Astrocyte (in vitro differentiated cells and primary cell): ENCODE measurements around the gene PARD6A. TPM values are rescaled to one million over a fixed set of nuclear protein-coding genes. Genes with fewer than 3 reads are reported as not detected.

Source experiments
- DNase-seq: peaks from one replicate; pipeline ENCODE4 v3.0.0-alpha.2; 2010; ENCODE audit warnings: low read depth
- FAIRE-seq: peaks from 2 replicates; lab custom pipeline; 2011; peaks lifted over from hg19 to GRCh38; lab: Jason Lieb, UNC
- H2AFZ ChIP-seq: 2 replicates; pipeline ENCODE4 v1.6.0; 2012; ENCODE audit warnings: low read depth, low read length, inconsistent platforms
- H3K27ac ChIP-seq: 2 replicates; pipeline ENCODE4 v1.5.1; 2011; ENCODE audit warnings: low read depth, low read length, inconsistent platforms
- H3K27me3 ChIP-seq: 2 replicates; pipeline ENCODE4 v1.6.0; 2011; ENCODE audit warnings: low read length, inconsistent platforms; ENCODE audit not compliant: insufficient read depth
- H3K36me3 ChIP-seq: 2 replicates; pipeline ENCODE4 v1.5.1; 2011; ENCODE audit warnings: low read length, inconsistent platforms; ENCODE audit not compliant: insufficient read depth
- H3K4me1 ChIP-seq: 2 replicates; pipeline ENCODE4 v1.5.1; 2011; ENCODE audit warnings: low read length, inconsistent platforms; ENCODE audit not compliant: insufficient read depth
- H3K4me2 ChIP-seq: 2 replicates; pipeline ENCODE4 v1.6.0; 2012; ENCODE audit warnings: low read length, inconsistent platforms
- H3K4me3 ChIP-seq: 2 replicates; pipeline ENCODE4 v1.5.1; 2011; ENCODE audit warnings: low read depth, mild to moderate bottlenecking, low read length, inconsistent platforms; ENCODE audit not compliant: insufficient read depth
- H3K79me2 ChIP-seq: 2 replicates; pipeline ENCODE4 v1.6.0; 2012; ENCODE audit warnings: mild to moderate bottlenecking, low read length, inconsistent platforms; ENCODE audit not compliant: insufficient read depth
- H3K9ac ChIP-seq: 2 replicates; pipeline ENCODE4 v1.6.0; 2012; ENCODE audit warnings: mild to moderate bottlenecking, low read length, inconsistent platforms
- H3K9me3 ChIP-seq: 2 replicates; pipeline ENCODE4 v1.5.1; 2012; ENCODE audit warnings: low read depth, mild to moderate bottlenecking, low read length, inconsistent platforms; ENCODE audit not compliant: insufficient read depth
- H4K20me1 ChIP-seq: 2 replicates; pipeline ENCODE4 v1.6.0; 2012; ENCODE audit warnings: low read length, inconsistent platforms; ENCODE audit not compliant: insufficient read depth
- H3K27ac Mint-ChIP-seq: one replicate; pipeline ENCODE4 v1.8.0; 2021; ENCODE audit warnings: mild to moderate bottlenecking, mixed read lengths; ENCODE audit not compliant: unreplicated experiment
- H3K27me3 Mint-ChIP-seq: one replicate; pipeline ENCODE4 v1.8.0; 2021; ENCODE audit warnings: low read depth, mixed read lengths; ENCODE audit not compliant: unreplicated experiment
- H3K36me3 Mint-ChIP-seq: one replicate; pipeline ENCODE4 v1.8.0; 2021; ENCODE audit warnings: low read depth, mixed read lengths; ENCODE audit not compliant: unreplicated experiment
- H3K4me1 Mint-ChIP-seq: one replicate; pipeline ENCODE4 v1.8.0; 2021; ENCODE audit warnings: low read depth, mixed read lengths; ENCODE audit not compliant: unreplicated experiment
- H3K4me3 Mint-ChIP-seq: one replicate; pipeline ENCODE4 v1.8.0; 2021; ENCODE audit warnings: mild to moderate bottlenecking, moderate library complexity, mixed read lengths; ENCODE audit not compliant: unreplicated experiment
- H3K9me3 Mint-ChIP-seq: one replicate; pipeline ENCODE4 v1.8.0; 2021; ENCODE audit warnings: mild to moderate bottlenecking, mixed read lengths; ENCODE audit not compliant: unreplicated experiment
- CTCF ChIP-seq: IDR thresholded peaks from 2 replicates; pipeline ENCODE4 v1.5.1; 2011; ENCODE audit warnings: low read depth, mild to moderate bottlenecking, inconsistent platforms, low read length, moderate library complexity; ENCODE audit not compliant: insufficient read depth
- EZH2 ChIP-seq: IDR thresholded peaks from 2 replicates; pipeline ENCODE4 v1.6.1; 2012; ENCODE audit warnings: mild to moderate bottlenecking, low read length, inconsistent platforms; ENCODE audit not compliant: insufficient read depth
- total RNA-seq: library from RNA; stranded (reverse); gene quantifications from 2 replicates; pipeline ENCODE4 v1.2.1, GENCODE V29; 2021

The PARD6A gene
- total RNA-seq, 1 donor from 2014 or later = 1.4 TPM

- Mint-ChIP-seq H3K4me1 (peaks cover 3% of the 10 kb centered on the region), H3K27ac (no peak overlapping the region), H3K9me3 (no peaks in the 10 kb centered on the region), H3K36me3 (peaks cover 4% of the 10 kb centered on the region), H3K4me3 (no peak overlapping the region), H3K27me3 (peaks cover 24% of the 10 kb centered on the region)
- no peak for FAIRE-seq
- Histone ChIP-seq H3K9me3 (no peaks in the 10 kb centered on the region), H3K79me2 (peaks cover 14% of the 10 kb centered on the region), H3K4me2 (no peak overlapping the region), H3K4me1 (peaks cover 20% of the 10 kb centered on the region), H3K27me3 (peaks cover 8% of the 10 kb centered on the region), H3K36me3 (peaks cover 2% of the 10 kb centered on the region), H3K4me3 (no peak overlapping the region), H3K9ac (no peak overlapping the region), H3K27ac (no peak overlapping the region), H4K20me1 (peaks cover 24% of the 10 kb centered on the region), H2AFZ (no peak overlapping the region)
- no peak for DNase-seq
- TF ChIP-seq EZH2 = no peak
- TF ChIP-seq CTCF = no peak
Observed at GRCh38 chr16:67656344-67657016, 4.3 kb upstream of the PARD6A start.

- H3K36me3 Mint-ChIP-seq = peaks cover 2% of the 10 kb centered on the region
- no peak for TF ChIP-seq EZH2
- no peak for TF ChIP-seq CTCF
- FAIRE-seq (no peak), DNase-seq (no peak)
- no peak overlapping the region for H3K4me2 ChIP-seq
- H3K27ac ChIP-seq = no peak overlapping the region
- H3K36me3 ChIP-seq = peaks cover 2% of the 10 kb centered on the region
- peaks cover 14% of the 10 kb centered on the region for H3K79me2 ChIP-seq
- no peaks in the 10 kb centered on the region for H3K9me3 ChIP-seq
- H3K27ac Mint-ChIP-seq = no peak overlapping the region
- H3K9ac ChIP-seq = no peak overlapping the region
- H4K20me1 ChIP-seq = peaks cover 23% of the 10 kb centered on the region
- no peak overlapping the region for H3K4me3 Mint-ChIP-seq
- H2AFZ ChIP-seq = no peak overlapping the region
- no peaks in the 10 kb centered on the region for H3K9me3 Mint-ChIP-seq
- peaks cover 20% of the 10 kb centered on the region for H3K4me1 ChIP-seq
- H3K4me3 ChIP-seq = no peak overlapping the region
- H3K27me3 ChIP-seq = peaks cover 3% of the 10 kb centered on the region
- peaks cover 3% of the 10 kb centered on the region for H3K4me1 Mint-ChIP-seq
- H3K27me3 Mint-ChIP-seq = peaks cover 17% of the 10 kb centered on the region
Observed at GRCh38 chr16:67657017-67657608, 3.6 kb upstream of the PARD6A start.
